Neural crest cell (in vitro differentiated cells): ENCODE results near the gene HCFC1. TPM values are rescaled to one million over a fixed set of nuclear protein-coding genes. Genes with fewer than 3 reads are reported as not detected.
A peak's percentile ranks its signal among the peaks of the same experiment; 100 is the strongest.

Experiments used
- DNase-seq: peaks from one replicate; pipeline ENCODE4 v3.0.0; 2021; ENCODE audit warnings: low read depth, mixed read lengths, low spot score
- H3K27ac Mint-ChIP-seq: one replicate; pipeline ENCODE4 v1.8.0; 2021; ENCODE audit warnings: mild to moderate bottlenecking, mixed read lengths; ENCODE audit not compliant: unreplicated experiment
- H3K27me3 Mint-ChIP-seq: 2 replicates; pipeline ENCODE4 v1.8.0; 2021; ENCODE audit warnings: low read depth, mild to moderate bottlenecking, mixed read lengths
- H3K36me3 Mint-ChIP-seq: 2 replicates; pipeline ENCODE4 v1.8.0; 2021; ENCODE audit warnings: low read depth, mild to moderate bottlenecking, mixed read lengths
- H3K4me1 Mint-ChIP-seq: 2 replicates; pipeline ENCODE4 v1.8.0; 2021; ENCODE audit warnings: mixed read lengths
- H3K4me3 Mint-ChIP-seq: one replicate; pipeline ENCODE4 v1.8.0; 2021; ENCODE audit warnings: mild to moderate bottlenecking, mixed read lengths
- H3K9me3 Mint-ChIP-seq: 2 replicates; pipeline ENCODE4 v1.8.0; 2021; ENCODE audit warnings: mixed read lengths
- total RNA-seq: library from RNA; stranded (reverse); gene quantifications from 2 replicates; pipeline ENCODE4 v1.2.1, GENCODE V29; 2021
- TF ChIP-seq, protein P1 (sequence below): fragments of 200-600 bp; sonication (generic); conservative IDR thresholded peaks from 2 replicates; pipeline ENCODE4 v1.5.0; 2021; ENCODE audit warnings: antibody characterized with exemption, mild to moderate bottlenecking

Gene HCFC1
- total RNA-seq, 1 donor from 2014 or later, result 168 TPM

DNA sequence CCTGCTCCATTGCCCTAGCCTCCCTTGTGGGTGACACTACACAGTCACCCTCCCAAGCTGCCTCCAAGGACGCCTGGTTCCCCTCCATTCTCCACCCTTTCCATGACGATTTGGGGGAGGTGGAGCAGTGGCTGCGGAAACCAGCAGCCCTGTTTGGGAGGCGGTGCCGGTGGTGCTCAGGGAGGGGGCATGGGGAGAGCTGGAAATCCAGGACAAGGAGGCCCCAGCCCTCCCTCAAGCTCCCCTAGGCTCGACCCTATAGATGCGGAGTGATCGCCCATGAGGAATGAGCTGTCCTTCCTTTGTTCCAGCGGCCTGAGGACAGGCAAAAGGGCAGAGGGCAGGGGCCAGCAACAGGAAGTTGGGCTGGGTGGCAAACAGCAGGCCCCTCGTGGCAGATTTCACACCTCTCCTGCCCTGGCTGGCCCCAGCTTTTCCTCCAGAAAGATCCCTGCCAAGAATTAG is 23.6 kb downstream of the HCFC1 start:
- peaks cover 25% of the 10 kb centered on the region for H3K4me1 Mint-ChIP-seq
- peak overlapping the region; percentile 96 for H3K27ac Mint-ChIP-seq
- H3K27me3 Mint-ChIP-seq, result peaks cover 7% of the 10 kb centered on the region
- peak overlapping the region; percentile 85 for H3K4me3 Mint-ChIP-seq
- TF ChIP-seq, protein P1, sequence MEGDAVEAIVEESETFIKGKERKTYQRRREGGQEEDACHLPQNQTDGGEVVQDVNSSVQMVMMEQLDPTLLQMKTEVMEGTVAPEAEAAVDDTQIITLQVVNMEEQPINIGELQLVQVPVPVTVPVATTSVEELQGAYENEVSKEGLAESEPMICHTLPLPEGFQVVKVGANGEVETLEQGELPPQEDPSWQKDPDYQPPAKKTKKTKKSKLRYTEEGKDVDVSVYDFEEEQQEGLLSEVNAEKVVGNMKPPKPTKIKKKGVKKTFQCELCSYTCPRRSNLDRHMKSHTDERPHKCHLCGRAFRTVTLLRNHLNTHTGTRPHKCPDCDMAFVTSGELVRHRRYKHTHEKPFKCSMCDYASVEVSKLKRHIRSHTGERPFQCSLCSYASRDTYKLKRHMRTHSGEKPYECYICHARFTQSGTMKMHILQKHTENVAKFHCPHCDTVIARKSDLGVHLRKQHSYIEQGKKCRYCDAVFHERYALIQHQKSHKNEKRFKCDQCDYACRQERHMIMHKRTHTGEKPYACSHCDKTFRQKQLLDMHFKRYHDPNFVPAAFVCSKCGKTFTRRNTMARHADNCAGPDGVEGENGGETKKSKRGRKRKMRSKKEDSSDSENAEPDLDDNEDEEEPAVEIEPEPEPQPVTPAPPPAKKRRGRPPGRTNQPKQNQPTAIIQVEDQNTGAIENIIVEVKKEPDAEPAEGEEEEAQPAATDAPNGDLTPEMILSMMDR, result no peak
- H3K36me3 Mint-ChIP-seq, result peaks cover 26% of the 10 kb centered on the region
- peaks cover 2% of the 10 kb centered on the region for H3K9me3 Mint-ChIP-seq
- no peak for DNase-seq

DNA sequence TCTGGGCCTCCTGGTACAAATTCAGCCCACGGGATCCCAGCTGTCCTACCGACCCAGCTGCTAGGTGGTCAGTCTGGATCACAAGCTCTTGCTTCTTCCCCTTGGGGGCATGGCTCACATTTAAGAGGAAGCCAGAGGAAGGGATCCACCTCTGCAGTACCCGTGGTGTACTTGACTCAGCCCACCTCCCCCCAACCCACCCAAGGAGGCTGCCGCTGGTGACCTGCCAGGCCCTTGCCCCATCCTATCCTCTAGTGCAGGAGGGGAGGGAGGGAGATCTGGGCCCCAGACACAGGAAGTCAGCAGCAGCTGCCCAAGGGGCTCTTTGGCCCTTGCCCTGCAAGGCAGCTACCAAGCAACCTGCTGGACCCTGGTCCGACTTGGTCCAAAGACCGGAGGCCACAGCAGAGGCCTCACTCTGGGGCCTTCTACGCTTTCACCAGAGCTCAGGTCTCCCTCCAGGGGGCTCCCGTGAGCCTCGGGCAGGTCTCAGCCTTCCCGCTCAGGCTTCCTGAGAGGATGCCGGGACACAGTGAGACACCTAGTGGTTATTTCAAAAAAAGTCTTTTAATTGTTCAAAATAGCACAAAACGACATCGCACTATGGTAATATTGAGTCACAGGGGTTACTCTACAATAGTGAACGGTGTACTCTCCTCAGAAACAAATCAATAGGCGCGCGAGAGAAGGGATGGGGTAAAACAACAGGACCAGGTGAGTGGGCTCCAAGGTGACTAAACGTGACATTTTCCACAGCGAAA is 24.4 kb downstream of the HCFC1 start:
- peak; percentile 71 for DNase-seq
- Mint-ChIP-seq H3K4me1 (peaks cover 24% of the 10 kb centered on the region), H3K36me3 (peaks cover 26% of the 10 kb centered on the region), H3K4me3 (peak overlapping the region; percentile 72), H3K27ac (peak overlapping the region; percentile 83), H3K9me3 (peaks cover 2% of the 10 kb centered on the region), H3K27me3 (peaks cover 7% of the 10 kb centered on the region)
- TF ChIP-seq, protein P1, result peak; percentile 83

DNA sequence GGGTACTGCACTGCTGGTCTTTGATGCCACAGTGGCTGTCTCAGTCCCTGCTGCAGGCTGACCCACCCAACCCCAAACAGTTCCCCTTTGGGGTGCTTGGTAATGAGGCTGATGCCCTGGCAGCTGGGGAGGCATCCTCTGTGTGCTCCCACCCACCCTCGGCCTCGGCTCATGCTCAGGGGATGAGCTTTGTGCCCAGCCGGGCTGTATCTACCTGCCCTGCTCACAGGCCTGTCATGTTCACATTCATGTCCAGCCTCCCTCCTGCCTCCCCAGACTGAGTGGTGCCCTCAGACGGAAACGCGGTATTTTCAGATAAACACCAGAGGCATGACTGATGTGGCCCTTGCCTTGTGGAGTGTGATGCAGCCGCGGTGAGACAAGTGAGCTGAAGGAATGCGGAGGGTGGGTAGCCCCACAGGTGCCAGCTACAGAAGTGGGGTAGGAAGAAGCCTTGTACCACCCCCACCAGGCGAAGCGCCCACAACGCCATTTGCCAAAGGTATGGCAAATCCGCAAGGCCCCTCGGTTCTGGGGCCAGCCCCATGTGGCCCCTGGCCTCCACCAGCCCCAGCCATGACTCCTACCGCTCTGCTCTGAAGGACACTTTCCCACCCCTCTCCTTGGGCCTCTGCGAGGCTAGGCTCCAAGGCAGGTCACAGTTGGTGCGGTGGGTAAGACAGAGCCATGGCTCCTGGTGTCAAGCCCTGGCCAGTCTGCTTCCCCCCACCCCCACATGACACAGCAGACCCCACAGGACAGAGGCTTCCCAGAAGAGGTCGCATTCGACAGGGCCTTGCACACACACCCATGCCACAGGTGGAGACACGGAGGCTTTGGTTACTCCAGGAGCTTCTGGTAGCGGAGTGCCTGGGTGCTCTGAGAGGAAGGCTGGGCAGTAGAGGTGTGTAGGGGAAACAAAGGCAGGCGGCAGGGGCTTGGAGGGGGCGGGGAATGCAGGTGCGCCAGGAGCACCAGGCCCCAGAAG is 25.4 kb downstream of the HCFC1 start:
- Mint-ChIP-seq H3K4me3 (peak overlapping the region; percentile 41), H3K27me3 (peaks cover 7% of the 10 kb centered on the region), H3K36me3 (peaks cover 23% of the 10 kb centered on the region), H3K4me1 (peaks cover 26% of the 10 kb centered on the region), H3K9me3 (peaks cover 2% of the 10 kb centered on the region), H3K27ac (no peak overlapping the region)
- TF ChIP-seq, protein P1, result no peak
- no peak for DNase-seq

DNA sequence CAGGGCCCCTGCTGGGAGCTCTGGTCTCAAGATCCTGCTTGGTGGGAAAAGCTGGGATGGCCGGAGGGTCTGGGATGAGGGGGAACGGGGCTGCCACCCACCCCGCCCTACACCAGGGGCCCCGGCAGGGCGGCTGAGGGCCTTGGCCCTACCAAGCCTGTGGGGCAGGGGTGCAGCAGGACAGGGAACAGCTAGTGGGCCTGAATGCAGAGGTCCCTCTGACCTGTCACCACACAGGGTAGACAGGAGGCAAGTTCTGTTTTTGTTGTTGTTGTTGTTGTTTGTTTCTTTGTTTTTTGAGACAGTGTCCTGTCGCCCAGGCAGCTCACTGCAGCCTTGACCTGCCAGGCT is 26.8 kb downstream of the HCFC1 start:
- no peak overlapping the region for H3K27ac Mint-ChIP-seq
- H3K36me3 Mint-ChIP-seq, result peaks cover 15% of the 10 kb centered on the region
- TF ChIP-seq, protein P1, result no peak
- peaks cover 7% of the 10 kb centered on the region for H3K27me3 Mint-ChIP-seq
- H3K4me1 Mint-ChIP-seq, result peaks cover 23% of the 10 kb centered on the region
- DNase-seq, result no peak
- H3K4me3 Mint-ChIP-seq, result no peak overlapping the region
- peaks cover 2% of the 10 kb centered on the region for H3K9me3 Mint-ChIP-seq

DNA sequence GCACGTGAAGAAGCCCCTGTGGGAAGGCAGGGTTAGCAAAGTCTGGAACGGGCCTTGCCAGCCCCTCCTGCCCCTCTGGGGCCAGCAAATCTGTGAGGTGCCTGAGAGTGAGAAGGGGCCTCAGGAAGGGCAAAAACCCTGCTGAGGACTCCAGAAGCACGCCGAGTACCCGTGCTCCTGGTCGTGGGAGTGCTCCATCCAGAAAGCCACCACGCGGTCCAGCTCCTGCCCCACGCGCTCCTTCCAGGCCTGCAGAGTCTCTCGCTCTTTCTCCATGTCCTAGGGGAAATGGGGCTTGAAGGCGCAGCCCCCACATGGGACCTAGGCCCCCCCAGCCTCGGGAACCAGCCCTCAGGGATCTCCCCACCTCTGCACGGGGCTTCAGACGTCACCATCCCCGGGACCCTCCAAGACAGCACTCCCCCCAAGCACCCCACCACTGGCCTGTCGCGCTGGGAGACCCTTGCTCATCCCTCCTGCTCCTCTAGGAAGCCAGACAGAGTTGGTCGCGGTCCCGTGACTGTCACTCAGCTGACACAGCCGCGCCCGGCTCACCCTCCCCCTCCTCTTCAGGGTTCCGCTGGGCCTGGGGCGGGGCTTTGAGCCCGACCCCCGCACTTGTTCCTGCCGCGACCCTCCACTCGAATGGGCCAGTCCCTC is 27.3 kb downstream of the HCFC1 start, which contains the start of gene RENBP:
RENBP (minus strand) TSS at position 504 of the 660 bp plus-strand sequence; CDS start at position 471, 33 bp downstream.
- Mint-ChIP-seq H3K36me3 (peaks cover 12% of the 10 kb centered on the region), H3K4me1 (peaks cover 20% of the 10 kb centered on the region), H3K27me3 (peaks cover 7% of the 10 kb centered on the region), H3K9me3 (peaks cover 2% of the 10 kb centered on the region), H3K4me3 (peak within 1 kb of the TSS; percentile 80), H3K27ac (peak within 1 kb of the TSS; percentile 94)
- DNase-seq, result peak; percentile 44
- TF ChIP-seq, protein P1, result no peak
